GM12878 (cell line): ENCODE results near the gene CASR. TPM values are rescaled to one million over a fixed set of nuclear protein-coding genes. Genes with fewer than 3 reads are reported as not detected.

ENCODE experiments used
- ATAC-seq: fragments of 200-7000 bp; cut with Tn5 transposase; 3 replicates; pipeline ENCODE4 v1.9.1; 2020; ENCODE audit warnings: mild to moderate bottlenecking, moderate library complexity
- BruUV-seq: library from RNA; stranded (reverse); fragments of 400-500 nt; replicated peaks from 2 replicates; lab custom pipeline; 2021; lab: Mats Ljungman, UMichigan
- CTCF ChIA-PET: fragments of 300-600 bp; sonication (Branson Sonifier 250); formaldehyde crosslinking; extraction: SDS; loops from one replicate; lab custom pipeline; 2021; ENCODE audit warnings: inconsistent platforms; lab: Yijun Ruan, JAX
- POLR2A ChIA-PET: fragments of 350-600 bp; formaldehyde crosslinking; extraction: SDS; loops from one replicate; lab custom pipeline; 2021; ENCODE audit warnings: inconsistent platforms; lab: Charles Lee
- RAD21 ChIA-PET: fragments of 300-600 bp; sonication (Branson Sonifier 250); formaldehyde crosslinking; loops from one replicate; lab custom pipeline; 2023; ENCODE audit warnings: antibody characterized with exemption; ENCODE audit not compliant: unreplicated experiment; lab: Charles Lee
- SMC1A ChIA-PET: fragments of 300-600 bp; sonication (Branson Sonifier 250); formaldehyde crosslinking; loops from one replicate; lab custom pipeline; 2023; ENCODE audit not compliant: unreplicated experiment, uncharacterized antibody; lab: Charles Lee
- DNase-seq: peaks from one replicate; pipeline ENCODE4 v3.0.0-alpha.2; 2011; ENCODE audit warnings: low read depth, low spot score
- FAIRE-seq: peaks from 3 replicates; lab custom pipeline; 2011; peaks lifted over from hg19 to GRCh38; lab: Jason Lieb, UNC
- H2AFZ ChIP-seq: 2 replicates; pipeline ENCODE4 v1.6.0; 2011; ENCODE audit warnings: low read depth, low read length, control low read depth; ENCODE audit not compliant: control insufficient read depth
- H3K27ac ChIP-seq: 2 replicates; pipeline ENCODE4 v1.5.1; 2011; ENCODE audit warnings: control low read depth; ENCODE audit not compliant: control insufficient read depth, insufficient read depth
- H3K27me3 ChIP-seq, 2 experiments: replicated peaks in 1 of 2; 2 replicates each; pipeline versions ENCODE4 v1.6.0 to v1.6.1; 2011; ENCODE audit warnings: low read length in 1 of 2; ENCODE audit not compliant: control insufficient read depth in 2 of 2, insufficient read depth in 2 of 2
- H3K36me3 ChIP-seq, 2 experiments: 2 replicates each; pipeline ENCODE4 v1.5.1; 2011; ENCODE audit warnings: low read length in 1 of 2; ENCODE audit not compliant: control insufficient read depth in 2 of 2, insufficient read depth in 2 of 2
- H3K4me1 ChIP-seq: 2 replicates; pipeline ENCODE4 v1.6.1; 2011; ENCODE audit warnings: mild to moderate bottlenecking, low read length, moderate library complexity, mixed read lengths; ENCODE audit not compliant: control insufficient read depth, insufficient read depth
- H3K4me2 ChIP-seq: 2 replicates; pipeline ENCODE4 v1.6.0; 2011; ENCODE audit warnings: control low read depth; ENCODE audit not compliant: control insufficient read depth, insufficient read depth
- H3K4me3 ChIP-seq: fragments of 200-600 bp; sonication (generic); 2 replicates; pipeline ENCODE4 v1.5.1; 2016
- H3K79me2 ChIP-seq: 2 replicates; pipeline ENCODE4 v1.6.0; 2011; ENCODE audit warnings: low read length; ENCODE audit not compliant: control insufficient read depth, insufficient read depth
- H3K9ac ChIP-seq: 2 replicates; pipeline ENCODE4 v1.8.0; 2011; ENCODE audit warnings: low read length, control low read depth, mixed read lengths; ENCODE audit not compliant: control insufficient read depth, insufficient read depth
- H3K9me3 ChIP-seq: replicated peaks from 3 replicates; pipeline ENCODE4 v1.5.1; 2011; ENCODE audit warnings: mild to moderate bottlenecking, low read length; ENCODE audit not compliant: control insufficient read depth, insufficient read depth
- H4K20me1 ChIP-seq: 2 replicates; pipeline ENCODE4 v1.6.0; 2011; ENCODE audit not compliant: control insufficient read depth, insufficient read depth
- ATF2 ChIP-seq: IDR thresholded peaks from 2 replicates; pipeline ENCODE4 v1.6.1; 2012; ENCODE audit warnings: low read length, inconsistent platforms
- CHD4 ChIP-seq: fragments of 200-600 bp; sonication (generic); IDR thresholded peaks from 2 replicates; pipeline ENCODE4 v1.6.1; 2016; ENCODE audit warnings: mild to moderate bottlenecking
- EED ChIP-seq: sonication (generic); IDR thresholded peaks from 2 replicates; pipeline ENCODE4 v1.6.1; 2016; ENCODE audit warnings: antibody characterized with exemption, low read depth
- ESRRA ChIP-seq: IDR thresholded peaks from 2 replicates; pipeline ENCODE4 v1.6.1; 2012; ENCODE audit warnings: mild to moderate bottlenecking, low read length, improper control_type of control experiment
- PAX5 ChIP-seq: IDR thresholded peaks from 2 replicates; pipeline ENCODE4 v1.6.1; 2011; ENCODE audit warnings: low read depth, low read length, borderline replicate concordance
- TAF1 ChIP-seq: IDR thresholded peaks from 2 replicates; pipeline ENCODE4 v1.6.1; 2011; ENCODE audit warnings: mild to moderate bottlenecking, low read depth, low read length, borderline replicate concordance
- TCF7 ChIP-seq: IDR thresholded peaks from 2 replicates; pipeline ENCODE4 v1.6.1; 2014; ENCODE audit warnings: antibody characterized with exemption, borderline replicate concordance
- WGBS: methylation state at CpG from one replicate; pipeline ENCODE4 v1.1.6; 2016; ENCODE audit warnings: low lambda C conversion rate; ENCODE audit not compliant: insufficient replicate concordance, insufficient coverage; ENCODE audit errors: missing lambda C conversion rate; 5-methylcytosine and 5-hydroxymethylcytosine counted together
- in situ Hi-C: fragments of 300-500 bp; cut with MboI; formaldehyde crosslinking; loops from 9 replicates; pipeline ENCODE4 v1.14.3; 2018; ENCODE audit warnings: mixed read lengths
- intact Hi-C: fragments of 100-400 bp; cut with micrococcal nuclease; formaldehyde crosslinking; loops from one replicate; pipeline ENCODE4 v1.14.2; 2022; ENCODE audit not compliant: unreplicated experiment
- polyA plus RNA-seq, 11 experiments: library from polyadenylated mRNA; depleted of rRNA in 4 of 11; unstranded in 6 of 11; stranded (reverse) in 5 of 11; fragments of >200 nt; fragmentation: Nextera tagmentation in 4 of 11; fragmentation: Illumina TruSeq in 1 of 11; extraction: Ambion mirVana in 4 of 11; extraction: Trizol in 1 of 11; gene quantifications; 1 replicate in 1 of 11; 2 replicates in 10 of 11; pipeline versions ENCODE4 v1.2.1 to v1.2.3, GENCODE V29; 2011 to 2016; ENCODE audit warnings: inconsistent platforms in 2 of 11, missing spikeins in 2 of 11, low read depth in 1 of 11
- total RNA-seq, 4 experiments: library from RNA; depleted of rRNA in 3 of 4; stranded (reverse); fragments of >200 nt in 3 of 4; fragmentation: Illumina TruSeq in 1 of 4; extraction: Trizol in 1 of 4; gene quantifications; 2 replicates each; pipeline versions ENCODE4 v1.2.1 to v1.2.3, GENCODE V29; 2013 to 2021

CASR gene
- total and polyA plus RNA-seq, 10 of the 15 experiments (the other 5 are each of a cell fraction or from before 2014, with no cell fraction given): 0.04 to 0.37 (median 0.11) TPM

- no peak overlapping the region for H3K9ac ChIP-seq
- H4K20me1 ChIP-seq: no peaks in the 10 kb centered on the region
- no peaks in the 10 kb centered on the region; the same call in 1 of the 2 replicates for H3K4me1 ChIP-seq
- no peak overlapping the region for H2AFZ ChIP-seq
- no peak overlapping the region for H3K4me3 ChIP-seq
- BruUV-seq: no TSS peak
- CTCF ChIA-PET: no interaction called here
- intact Hi-C loops (no loop called here), in situ Hi-C loops (no loop called here)
- no peak overlapping the region for H3K27ac ChIP-seq
- no peak for FAIRE-seq
- WGBS: 80% methylated on average over 22 of the region's 22 CpGs
- no peak for DNase-seq
- no peak overlapping the region for H3K4me2 ChIP-seq
- POLR2A ChIA-PET: no interaction called here
- H3K36me3 ChIP-seq: no peaks in the 10 kb centered on the region
- H3K9me3 ChIP-seq: no peaks in the 10 kb centered on the region; the same call in 2 of the 3 replicates
- no peaks in the 10 kb centered on the region for H3K27me3 ChIP-seq
- RAD21 ChIA-PET: no interaction called here
- no peaks in the 10 kb centered on the region for H3K79me2 ChIP-seq
- SMC1A ChIA-PET: interaction anchor here (1.5 kb wide), 1 partner anchor 12 kb away, joined by 4 read pairs; no protein-coding TSS in a partner anchor
- no peak for ATAC-seq
- TF ChIP-seq EED (no peak), ESRRA (no peak), TCF7 (no peak), CHD4 (no peak), ATF2 (no peak), PAX5 (no peak), TAF1 (no peak)
These were observed 100.5 kb downstream of the CASR start for GRCh38 chr3:122283796-122284445.
